Dedifferentiated amniotic fluid mesenchymal stem cell (primary cell): ENCODE measurements around the gene TMEM95.
A peak's percentile ranks its signal among the peaks of the same experiment; 100 is the strongest.
"Not testable (repeated sequence)": the region's sequence is repeated elsewhere in the genome, so short reads cannot be mapped to it uniquely, and the experiment has no call there.

Experiments used
- DNase-seq: peaks from one replicate; pipeline ENCODE4 v3.0.0-alpha.2; 2016; ENCODE audit errors: extremely low spot score

Gene TMEM95

DNA sequence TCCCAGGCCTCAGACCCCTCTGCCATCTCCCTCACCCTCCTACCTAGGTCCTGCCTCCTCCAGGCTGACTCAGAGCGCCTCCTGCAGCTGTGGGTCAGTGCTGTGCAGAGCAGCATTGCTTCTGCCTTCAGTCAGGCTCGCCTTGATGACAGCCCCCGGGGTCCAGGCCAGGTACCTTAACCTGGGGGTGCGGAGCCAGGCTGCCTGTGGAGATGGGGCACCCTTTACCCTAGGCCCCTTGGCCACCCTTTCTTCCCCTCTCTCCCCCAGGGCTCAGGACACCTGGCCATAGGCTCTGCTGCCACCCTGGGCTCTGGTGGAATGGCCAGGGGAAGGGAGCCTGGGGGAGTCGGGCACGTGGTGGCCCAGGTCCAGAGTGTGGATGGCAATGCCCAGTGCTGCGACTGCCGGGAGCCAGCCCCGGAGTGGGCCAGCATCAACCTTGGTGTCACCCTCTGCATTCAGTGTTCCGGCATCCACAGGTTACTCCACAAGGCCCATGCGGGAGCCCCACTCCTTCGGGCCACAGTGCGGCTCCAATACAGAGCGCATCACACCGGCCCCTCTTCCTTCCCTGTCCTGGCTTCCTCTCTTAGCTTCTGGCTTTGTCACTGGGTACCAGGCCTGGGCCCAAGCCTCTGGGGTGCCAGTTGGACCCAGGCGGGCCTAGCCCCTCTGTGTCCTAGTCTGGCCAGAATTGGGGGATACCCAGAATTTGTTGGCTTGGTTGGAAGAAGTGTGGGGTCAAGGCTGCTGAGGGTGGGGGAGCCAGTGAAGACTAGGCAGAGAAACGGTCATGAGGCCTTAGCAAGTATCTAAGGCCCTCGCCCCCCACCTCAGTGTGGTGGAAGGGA, 8.0 kb upstream of the TMEM95 start:
- no peak for DNase-seq

DNA sequence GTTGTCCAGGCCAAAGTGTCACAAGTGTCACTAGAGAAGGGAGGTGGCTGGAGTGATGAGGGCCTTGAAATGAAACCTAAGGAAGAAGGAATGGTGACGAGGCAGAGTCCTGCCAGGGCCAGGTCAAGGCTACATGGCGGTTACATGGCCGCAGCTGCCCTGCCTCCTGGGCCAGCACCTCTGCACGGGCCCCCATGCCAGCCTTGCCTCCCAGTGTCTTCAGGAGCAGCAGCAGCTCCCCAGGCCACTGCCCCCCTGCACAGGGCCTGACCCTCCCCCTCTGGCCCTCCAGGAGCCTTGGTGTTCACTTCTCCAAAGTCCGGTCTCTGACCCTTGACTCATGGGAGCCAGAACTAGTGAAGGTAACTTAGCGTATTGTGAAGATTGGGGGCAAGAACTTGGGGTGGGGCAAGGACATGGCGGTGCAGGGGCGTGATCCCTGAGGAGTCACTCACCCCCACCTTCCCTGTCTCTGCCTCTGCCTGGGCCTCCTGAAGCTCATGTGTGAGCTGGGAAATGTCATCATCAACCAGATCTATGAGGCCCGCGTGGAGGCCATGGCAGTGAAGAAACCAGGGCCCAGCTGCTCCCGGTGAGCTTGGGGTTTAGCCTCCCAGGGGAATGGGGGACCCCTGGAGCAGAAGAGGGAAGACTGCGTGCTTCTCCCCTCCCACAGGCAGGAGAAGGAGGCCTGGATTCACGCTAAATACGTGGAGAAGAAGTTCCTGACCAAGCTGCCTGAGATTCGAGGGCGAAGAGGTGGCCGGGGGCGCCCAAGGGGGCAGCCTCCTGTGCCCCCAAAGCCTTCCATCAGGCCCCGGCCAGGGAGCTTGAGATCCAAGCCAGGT, 7.1 kb upstream of the TMEM95 start:
- DNase-seq: no peak

DNA sequence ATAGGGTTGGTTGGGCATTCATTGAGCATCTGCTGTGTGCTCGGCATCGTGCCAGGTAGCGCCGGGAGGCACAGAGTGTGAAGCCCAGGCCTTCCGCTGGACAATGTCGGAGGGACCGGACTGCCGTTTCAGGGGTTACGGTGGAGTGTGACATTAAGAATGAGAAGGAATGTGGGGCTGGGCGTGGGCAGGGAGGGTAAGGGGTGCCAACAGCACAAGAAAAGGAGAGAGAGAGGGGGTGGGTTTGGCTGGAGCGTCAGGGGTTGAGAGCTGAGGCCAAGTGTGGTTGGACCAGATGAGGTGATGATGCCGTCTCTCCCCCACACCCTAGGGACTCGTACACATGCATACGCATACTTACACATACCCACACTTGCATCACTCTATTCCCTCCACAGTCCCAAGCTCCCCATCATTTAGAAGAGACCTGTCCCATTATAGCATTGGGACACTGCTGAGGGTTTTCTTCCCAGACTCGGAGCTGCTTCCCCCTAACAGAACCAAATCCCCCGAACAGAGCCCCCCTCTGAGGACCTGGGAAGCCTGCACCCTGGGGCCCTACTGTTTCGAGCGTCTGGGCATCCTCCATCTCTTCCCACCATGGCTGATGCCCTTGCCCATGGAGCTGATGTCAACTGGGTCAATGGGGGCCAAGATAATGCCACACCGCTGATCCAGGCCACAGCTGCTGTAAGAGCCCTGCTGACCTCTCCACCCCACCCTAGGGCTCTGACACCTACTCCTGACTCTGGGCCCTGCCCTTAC, 6.3 kb upstream of the TMEM95 start:
- DNase-seq: no peak

DNA sequence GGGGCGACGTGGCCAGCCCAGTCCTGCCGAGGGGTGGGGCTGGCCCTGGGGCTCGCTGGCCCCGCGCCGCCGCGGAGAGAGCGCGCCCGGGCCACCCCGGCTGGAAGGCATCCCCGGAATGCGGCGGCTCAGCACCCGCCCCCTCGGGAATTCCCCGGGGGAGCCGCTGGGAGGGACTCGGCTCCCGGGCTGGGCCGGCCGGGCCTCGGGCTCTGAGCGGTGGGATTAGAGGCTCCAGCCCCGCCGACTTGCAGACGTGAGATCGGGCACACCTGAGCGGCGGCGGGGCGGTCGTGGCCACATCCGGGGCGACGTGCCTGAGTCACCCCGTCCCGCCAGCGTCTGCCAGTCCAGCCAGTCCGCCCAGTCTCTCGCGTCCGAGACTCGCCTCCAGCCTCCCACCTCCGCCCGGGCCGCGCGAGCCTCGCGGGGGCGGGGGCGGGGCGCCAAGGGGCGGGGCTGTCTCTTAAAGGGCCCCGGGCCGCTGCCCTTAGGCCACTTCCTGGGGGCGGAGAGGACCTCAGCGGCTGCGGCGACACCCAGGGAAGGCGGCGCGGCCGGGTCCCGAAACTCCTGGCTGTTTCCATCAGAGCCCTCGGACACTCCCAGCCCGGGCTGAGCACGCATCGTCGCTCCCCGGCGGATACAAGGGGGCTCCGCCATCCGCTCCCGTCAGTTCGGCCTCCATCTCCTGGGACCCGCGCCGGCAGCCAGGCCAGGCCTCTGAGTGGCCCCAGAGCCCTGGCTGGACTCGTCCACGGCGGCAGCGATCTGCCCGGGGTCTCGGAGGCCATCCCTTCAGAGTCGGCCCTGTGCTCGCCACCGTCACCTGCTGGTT, 3.1 kb upstream of the TMEM95 start, which contains the start of gene KCTD11:
Gene KCTD11, plus strand, starts transcription at position 498 of the 838 bp plus-strand sequence.
- peak; percentile 81 for DNase-seq

DNA sequence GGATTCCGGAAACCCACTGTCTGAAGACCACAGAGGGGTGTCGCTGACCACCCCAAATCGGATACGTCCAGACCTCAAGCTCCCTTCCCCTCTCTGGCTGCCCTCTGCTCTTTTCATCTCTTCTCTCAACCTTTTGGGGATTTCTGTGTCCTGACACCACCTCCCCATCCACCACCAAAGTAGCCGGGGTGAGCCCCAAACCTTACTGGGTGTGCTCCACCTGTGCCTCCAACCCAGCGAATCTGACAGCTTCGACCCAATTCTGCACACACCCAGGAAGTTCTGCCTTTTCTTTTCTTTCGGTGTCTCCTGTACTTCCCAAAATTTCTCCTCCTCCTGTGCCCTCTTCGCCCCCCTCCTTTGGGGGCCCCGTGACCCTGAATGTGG, 2.5 kb upstream of the TMEM95 start:
- DNase-seq: no peak

DNA sequence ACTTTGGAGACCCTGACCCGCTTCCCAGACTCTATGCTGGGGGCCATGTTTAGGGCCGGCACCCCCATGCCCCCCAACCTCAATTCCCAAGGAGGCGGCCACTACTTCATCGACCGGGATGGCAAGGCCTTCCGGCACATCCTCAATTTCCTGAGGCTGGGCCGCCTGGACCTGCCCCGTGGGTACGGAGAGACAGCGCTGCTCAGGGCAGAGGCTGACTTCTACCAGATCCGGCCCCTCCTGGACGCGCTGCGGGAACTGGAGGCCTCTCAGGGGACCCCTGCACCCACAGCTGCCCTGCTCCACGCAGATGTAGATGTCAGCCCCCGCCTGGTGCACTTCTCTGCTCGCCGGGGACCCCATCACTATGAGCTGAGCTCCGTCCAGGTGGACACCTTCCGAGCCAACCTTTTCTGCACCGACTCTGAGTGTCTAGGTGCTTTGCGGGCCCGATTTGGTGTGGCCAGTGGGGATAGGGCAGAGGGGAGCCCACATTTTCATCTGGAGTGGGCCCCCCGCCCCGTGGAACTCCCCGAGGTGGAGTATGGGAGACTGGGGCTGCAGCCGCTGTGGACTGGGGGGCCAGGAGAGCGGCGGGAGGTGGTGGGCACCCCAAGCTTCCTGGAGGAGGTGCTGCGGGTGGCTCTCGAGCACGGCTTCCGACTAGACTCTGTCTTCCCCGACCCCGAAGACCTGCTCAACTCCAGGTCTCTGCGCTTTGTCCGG, 1.9 kb upstream of the TMEM95 start:
- no peak for DNase-seq

DNA sequence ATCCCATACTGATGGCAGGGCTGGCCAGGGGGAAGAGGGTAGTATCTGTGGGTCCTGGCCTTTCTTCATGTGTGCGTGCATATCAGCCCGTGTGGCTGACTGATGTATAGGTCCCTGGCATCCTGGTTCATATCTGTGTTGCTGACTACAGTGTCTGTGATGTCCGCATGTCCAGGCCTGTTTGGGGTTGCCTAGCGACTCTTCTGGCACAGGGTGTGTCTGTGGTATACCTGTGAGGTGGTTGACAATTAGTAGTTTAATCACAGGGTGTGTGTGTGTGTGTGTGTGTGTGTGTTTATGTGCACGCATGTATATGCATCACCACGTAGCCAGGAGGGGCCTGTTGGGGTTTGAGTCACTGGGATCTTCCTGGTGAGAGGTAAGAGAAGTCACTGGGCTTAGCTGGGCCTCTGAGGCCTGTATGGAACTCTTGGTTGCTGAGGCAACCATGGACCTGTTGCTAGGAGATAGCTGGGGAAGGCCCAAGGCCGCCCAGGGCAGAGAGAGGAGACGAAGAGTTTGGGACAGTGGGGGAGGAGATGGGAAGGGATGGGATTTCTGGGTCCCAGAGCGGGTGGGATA, 603 bp upstream of the TMEM95 start:
- no peak for DNase-seq

DNA sequence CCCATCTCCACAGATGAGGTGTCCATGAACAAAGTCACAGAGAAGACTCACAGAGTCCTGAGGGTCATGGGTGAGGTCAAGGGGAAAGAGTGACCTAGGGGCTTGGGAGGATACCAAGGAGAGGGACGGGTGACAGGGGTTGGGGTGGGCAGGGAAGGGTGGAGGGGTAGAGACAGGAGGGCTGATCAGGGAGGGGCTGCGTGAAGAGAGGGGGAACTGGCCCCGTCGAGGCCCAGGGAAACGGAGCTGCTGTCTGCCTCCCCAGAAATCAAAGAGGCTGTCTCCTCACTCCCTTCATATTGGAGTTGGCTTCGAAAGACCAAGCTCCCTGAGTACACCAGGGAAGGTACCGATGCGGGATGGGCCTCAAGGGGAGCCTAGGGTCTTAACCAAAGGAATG, 617 bp downstream of the TMEM95 start:
- no peak for DNase-seq

DNA sequence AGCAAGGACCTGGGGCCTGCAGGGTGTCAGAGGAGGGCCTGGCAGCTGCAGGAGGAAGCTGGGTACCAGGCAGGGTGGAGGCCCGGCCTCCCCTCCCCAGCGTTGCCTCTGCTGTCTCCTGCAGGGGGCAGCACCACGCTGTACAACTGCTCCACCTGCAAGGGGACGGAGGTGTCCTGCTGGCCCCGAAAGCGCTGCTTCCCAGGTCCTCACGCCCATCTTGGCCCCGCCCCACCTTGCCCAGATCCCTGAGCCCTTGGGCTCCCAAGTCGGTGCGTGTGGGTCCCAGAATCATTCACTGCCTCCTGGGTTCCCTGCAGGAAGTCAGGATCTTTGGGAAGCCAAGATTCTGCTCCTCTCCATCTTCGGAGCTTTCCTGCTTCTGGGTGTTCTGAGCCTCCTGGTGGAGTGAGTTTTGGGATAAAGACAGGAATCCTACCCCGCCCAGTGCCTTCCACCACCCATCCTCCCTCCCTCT, 1.2 kb downstream of the TMEM95 start:
- DNase-seq: no peak

DNA sequence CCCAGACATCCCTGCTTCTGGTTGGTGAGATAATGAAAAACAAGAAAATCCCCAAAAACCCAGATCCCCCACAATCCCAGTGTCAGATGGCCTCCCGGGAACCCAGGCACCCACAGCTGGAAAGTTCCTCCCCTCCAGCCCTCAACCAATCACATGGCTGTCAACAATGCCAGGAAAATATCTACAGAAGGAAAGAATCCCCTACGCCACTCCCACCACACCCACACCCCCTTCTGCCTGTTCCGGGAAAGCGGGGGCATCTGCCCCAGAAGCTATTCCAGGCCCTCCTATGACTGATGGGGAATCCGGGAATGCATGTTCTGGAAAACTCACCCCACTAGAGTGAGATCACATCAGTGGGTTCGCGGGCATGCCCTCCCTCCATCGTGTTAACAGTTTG, 1.8 kb downstream of the TMEM95 start:
- DNase-seq: no peak

DNA sequence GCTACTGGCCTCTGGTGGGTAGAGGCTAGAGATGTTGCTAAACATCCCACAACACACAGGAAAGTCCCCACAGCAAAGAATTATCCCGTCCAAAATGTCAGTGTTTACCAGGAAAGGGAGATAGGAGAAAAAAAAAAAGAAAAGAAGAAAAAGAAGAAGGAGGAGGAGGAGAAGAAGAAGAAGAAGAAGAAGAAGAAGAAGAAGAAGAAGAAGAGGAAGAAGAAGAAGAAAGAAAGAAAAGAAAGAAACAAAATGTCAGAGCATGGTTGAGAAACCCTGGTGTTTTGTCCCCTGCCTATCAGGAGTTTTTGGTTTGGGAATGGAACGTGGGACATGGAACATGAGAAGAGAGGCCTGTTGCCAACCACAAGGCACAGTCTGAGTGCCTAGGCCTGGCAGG, 2.4 kb downstream of the TMEM95 start:
- DNase-seq: no peak

DNA sequence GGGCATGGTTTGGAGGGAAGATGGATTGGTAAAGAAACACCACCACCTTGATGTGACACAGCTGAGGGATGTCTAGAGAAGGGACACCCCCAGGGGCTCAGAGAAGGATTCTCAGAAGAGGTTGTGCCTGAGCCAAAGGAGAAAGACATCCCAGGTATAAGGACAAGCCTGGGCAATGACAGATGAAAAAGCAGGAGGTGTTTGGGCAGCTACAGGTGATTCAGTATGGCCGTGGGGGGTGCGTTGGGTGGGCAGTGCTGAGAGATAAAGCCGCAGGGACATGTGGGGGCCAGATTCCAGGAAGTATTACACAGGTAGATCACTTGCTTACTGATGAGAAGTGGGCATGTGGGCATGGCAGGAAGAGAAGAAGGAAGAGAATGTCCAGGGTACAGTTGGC, 7.0 kb downstream of the TMEM95 start:
- no peak for DNase-seq

DNA sequence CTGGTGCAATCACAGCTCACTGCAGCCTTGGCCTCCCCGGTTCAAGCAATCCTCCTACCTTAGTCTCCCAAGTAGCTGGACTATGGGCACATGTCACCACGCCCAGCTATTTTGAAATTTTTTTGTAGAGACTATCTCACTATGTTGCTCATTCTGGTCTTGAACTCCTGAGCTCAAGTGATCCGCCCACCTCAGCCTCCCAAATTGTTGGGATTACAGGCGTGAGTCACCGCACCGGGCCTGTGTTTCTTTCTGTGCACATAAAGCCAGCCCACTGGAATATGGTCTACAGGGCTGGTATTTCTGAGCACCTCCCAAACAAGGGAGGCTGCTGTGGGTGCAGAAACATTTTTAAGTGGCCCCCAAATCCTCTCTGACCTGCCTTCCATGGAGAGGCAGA, 8.4 kb downstream of the TMEM95 start:
- DNase-seq: no peak

DNA sequence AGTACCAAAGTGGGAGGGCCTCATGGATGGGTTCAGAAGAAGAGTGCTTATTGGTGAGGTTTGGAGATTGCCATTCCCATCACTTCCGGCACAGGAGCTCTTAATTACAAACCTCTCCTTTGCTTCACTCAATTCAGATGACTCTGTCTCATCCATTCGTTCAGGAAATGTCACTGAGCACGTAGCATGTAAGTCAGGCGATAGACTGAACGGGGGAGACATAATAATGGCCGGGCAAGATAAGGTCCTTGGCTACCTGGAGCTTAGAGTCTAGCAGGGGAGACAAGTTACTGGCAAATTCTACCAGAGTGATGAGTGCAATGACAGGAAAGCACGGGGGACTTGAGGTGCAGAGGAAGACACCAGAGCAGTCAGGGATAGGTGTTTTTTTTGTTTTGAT, 11.0 kb downstream of the TMEM95 start:
- not testable (repeated sequence) for DNase-seq

DNA sequence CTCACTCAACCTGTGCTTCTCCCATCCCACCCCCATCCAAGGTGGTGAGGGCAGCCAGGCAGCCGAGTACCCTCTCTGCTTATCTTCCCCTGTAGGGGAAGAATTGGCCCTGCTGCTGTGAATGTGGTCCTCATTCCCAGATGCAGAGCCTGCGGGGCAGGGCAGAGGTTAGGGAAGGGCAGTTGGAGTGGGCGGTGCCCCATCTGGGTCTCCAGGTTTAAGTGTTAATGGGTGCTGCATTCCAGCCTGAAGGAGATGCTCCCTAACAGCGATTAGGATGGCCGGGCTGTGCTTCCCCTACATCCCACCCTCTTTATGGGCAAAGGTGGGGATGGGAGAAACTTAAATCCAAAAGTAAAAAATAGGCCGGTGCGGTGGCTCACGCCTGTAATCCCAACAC, 12.1 kb downstream of the TMEM95 start:
- DNase-seq: no peak

DNA sequence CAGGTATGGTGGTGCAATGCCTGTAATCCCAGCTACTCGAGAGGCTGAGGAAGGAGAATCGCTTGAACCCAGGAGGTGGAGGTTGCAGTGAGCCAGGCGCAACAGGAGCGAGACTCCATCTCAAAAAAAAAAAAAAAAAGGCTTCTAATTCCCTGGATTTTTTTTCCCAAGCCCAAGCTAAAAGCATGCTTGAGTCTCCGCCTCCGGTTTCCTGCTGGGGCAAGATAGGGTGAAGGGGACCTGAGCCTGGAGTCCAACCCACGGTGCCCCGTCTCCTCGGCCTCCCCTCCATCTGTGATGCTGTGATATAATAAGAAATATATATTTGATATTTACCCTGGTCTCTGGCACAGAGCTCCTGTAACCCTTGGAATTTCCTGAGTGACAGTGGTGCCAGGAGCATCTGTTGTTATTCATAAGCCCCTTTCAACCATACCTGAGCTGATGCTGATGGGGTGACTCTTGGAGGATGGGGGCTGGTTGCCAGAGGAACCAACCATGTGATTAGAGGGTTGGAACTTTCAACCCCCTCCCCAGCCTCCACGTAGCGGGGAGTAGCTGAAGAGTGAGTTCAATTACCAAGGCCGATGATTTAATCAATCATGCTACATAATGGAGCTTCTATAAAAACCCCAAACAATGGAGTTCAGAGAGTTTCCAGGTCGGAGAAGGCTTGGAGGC, 13.1 kb downstream of the TMEM95 start:
- DNase-seq: no peak

DNA sequence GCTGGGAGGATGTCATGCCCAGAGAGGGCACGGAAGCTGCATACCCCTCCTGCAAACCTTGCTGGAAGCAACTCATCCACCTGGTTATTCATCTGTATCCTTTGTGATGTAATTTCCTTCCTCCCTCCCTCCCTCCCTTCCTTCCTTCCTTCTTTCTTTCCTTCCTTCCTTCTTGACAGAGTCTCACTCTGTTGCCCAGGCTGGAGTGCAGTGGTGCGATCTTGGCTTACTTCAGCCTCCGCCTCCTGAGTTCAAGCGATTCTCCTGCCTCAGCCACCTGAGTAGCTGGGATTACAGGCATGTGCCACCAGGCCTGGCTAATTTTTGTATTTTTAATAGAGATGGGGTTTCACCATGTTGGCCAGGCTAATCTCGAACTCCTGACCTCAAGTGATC, 13.6 kb downstream of the TMEM95 start:
- DNase-seq: not testable (repeated sequence)

DNA sequence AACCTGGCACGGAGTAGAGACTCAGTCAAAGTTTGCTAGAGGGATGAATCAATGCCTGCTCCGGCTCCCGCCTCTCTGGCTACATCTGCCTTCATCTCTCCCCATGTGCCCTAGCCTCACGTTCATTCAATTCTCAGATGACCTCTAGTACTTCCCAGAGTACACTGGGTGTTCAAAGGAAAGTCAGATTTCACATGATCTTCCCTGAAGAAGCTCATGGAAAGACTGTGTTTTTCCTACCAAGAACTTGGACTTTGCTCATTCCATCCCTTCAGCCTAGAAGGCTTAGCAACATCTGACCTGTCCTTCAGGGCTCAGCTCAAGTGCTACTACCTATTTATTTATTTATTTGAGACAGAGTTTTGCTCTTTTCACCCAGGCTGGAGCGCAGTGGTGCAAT, 14.9 kb downstream of the TMEM95 start:
- DNase-seq: no peak

DNA sequence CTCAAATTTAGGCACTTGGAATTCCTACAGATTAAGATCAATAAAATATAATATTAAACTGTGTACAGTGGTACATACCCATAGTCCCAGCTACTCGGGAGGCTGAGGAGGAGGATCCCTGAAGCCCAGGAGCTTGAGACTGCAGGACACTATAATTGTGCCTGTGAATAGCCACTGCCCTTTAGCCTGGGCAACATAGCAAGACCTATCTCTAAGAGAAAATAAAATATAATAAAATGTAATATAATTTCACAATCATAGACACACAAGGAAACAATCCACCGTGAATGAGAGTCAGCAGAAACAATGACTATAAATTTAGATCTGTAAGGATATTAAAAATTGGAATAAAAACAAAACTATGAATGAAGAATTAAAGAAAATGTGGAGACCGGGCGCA, 15.9 kb downstream of the TMEM95 start:
- no peak for DNase-seq

DNA sequence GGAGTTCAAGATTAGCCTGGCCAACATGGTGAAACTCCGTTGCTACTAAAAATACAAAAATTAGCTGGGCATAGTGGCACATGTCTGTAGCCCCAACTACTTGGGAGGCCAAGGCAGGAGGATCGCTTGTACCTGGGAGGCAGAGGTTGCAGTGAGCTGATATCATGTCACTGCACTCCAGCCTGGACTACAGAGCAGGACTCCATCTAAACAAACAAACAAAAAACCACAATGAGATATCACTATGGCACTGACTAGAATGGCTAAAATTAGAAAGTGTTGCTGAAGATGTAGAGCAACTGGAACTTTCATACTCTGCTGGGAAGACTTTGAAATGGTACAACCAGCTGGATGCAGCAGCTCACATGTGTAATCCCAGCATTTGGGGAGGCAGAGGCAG, 19.4 kb downstream of the TMEM95 start:
- DNase-seq: no peak
